Neural cell (in vitro differentiated cells): Measurements from ENCODE around the gene DIAPH2. TPM values are rescaled to one million over a fixed set of nuclear protein-coding genes. Genes with fewer than 3 reads are reported as not detected.

Source experiments
- H2AFZ ChIP-seq: fragments of 200-600, 300-800 bp; sonication (generic), shearing (Covaris generic); 2 replicates; pipeline ENCODE4 v1.6.0; 2014; ENCODE audit warnings: low read depth, mild to moderate bottlenecking, antibody characterized with exemption, low read length, moderate library complexity
- H3F3A ChIP-seq: fragments of 200-600 bp; shearing (Covaris generic); 2 replicates; pipeline ENCODE4 v1.6.1; 2016; ENCODE audit warnings: mild to moderate bottlenecking, moderate library complexity, mixed read lengths, antibody characterized with exemption, low read length; ENCODE audit not compliant: insufficient read depth, poor library complexity, severe bottlenecking
- H3K27ac ChIP-seq: fragments of 200-600, 300-800 bp; sonication (generic), shearing (Covaris generic); 2 replicates; pipeline ENCODE4 v1.5.1; 2014; ENCODE audit warnings: mild to moderate bottlenecking, low read length, moderate library complexity
- H3K27me3 ChIP-seq: fragments of 300-800, 200-600 bp; sonication (generic), shearing (Covaris generic); 2 replicates; pipeline ENCODE4 v1.6.0; 2014; ENCODE audit warnings: mild to moderate bottlenecking, low read depth, low read length, moderate library complexity; ENCODE audit not compliant: insufficient read depth
- H3K36me3 ChIP-seq: fragments of 300-800, 200-600 bp; sonication (generic), shearing (Covaris generic); 2 replicates; pipeline ENCODE4 v1.5.1; 2014; ENCODE audit warnings: mild to moderate bottlenecking, antibody characterized with exemption, low read length, moderate library complexity; ENCODE audit not compliant: insufficient read depth
- H3K4me2 ChIP-seq: fragments of 300-800, 200-600 bp; sonication (generic), shearing (Covaris generic); 2 replicates; pipeline ENCODE4 v1.6.0; 2014; ENCODE audit warnings: mild to moderate bottlenecking, low read length
- H3K4me3 ChIP-seq: fragments of 300-800, 200-600 bp; sonication (generic), shearing (Covaris generic); 2 replicates; pipeline ENCODE4 v1.5.1; 2014; ENCODE audit warnings: mild to moderate bottlenecking, low read length, moderate library complexity
- H3K79me2 ChIP-seq: fragments of 200-600 bp; shearing (Covaris generic); replicated peaks from 2 replicates; pipeline ENCODE4 v1.6.0; 2014; ENCODE audit warnings: mild to moderate bottlenecking, low read length, moderate library complexity; ENCODE audit not compliant: insufficient read depth
- H3K9ac ChIP-seq: fragments of 300-800, 200-600 bp; sonication (generic), shearing (Covaris generic); 2 replicates; pipeline ENCODE4 v1.6.1; 2016; ENCODE audit warnings: mild to moderate bottlenecking, low read length, mixed read lengths
- H3K9me2 ChIP-seq: fragments of 200-600 bp; shearing (Covaris generic); 2 replicates; pipeline ENCODE4 v1.6.1; 2016; ENCODE audit warnings: mild to moderate bottlenecking, low read length, mixed read lengths; ENCODE audit not compliant: insufficient read depth
- H3K9me3 ChIP-seq: fragments of 200-600, 300-800 bp; sonication (generic), shearing (Covaris generic); 2 replicates; pipeline ENCODE4 v1.6.1; 2016; ENCODE audit warnings: mild to moderate bottlenecking, mixed run types, low read length, moderate library complexity, mixed read lengths
- H4K20me1 ChIP-seq: fragments of 200-600 bp; shearing (Covaris generic); 2 replicates; pipeline ENCODE4 v1.6.1; 2016; ENCODE audit warnings: mild to moderate bottlenecking, mixed run types; ENCODE audit not compliant: insufficient read depth
- CTCF ChIP-seq: fragments of 450-650 bp; IDR thresholded peaks from 2 replicates; pipeline ENCODE4 v1.5.1; 2014; ENCODE audit warnings: antibody characterized with exemption, mild to moderate bottlenecking, moderate library complexity; ENCODE audit not compliant: poor library complexity, severe bottlenecking
- EP300 ChIP-seq: fragments of 450-650 bp; conservative IDR thresholded peaks from 2 replicates; pipeline ENCODE4 v1.6.1; 2014; ENCODE audit warnings: antibody characterized with exemption, mild to moderate bottlenecking, moderate library complexity; ENCODE audit not compliant: poor library complexity, severe bottlenecking
- EZH2 ChIP-seq: fragments of 200-600, 300-800 bp; shearing (Covaris generic), sonication (generic); IDR thresholded peaks from 2 replicates; pipeline ENCODE4 v1.6.1; 2014; ENCODE audit warnings: antibody characterized with exemption, low read length, borderline replicate concordance, mild to moderate bottlenecking; ENCODE audit not compliant: insufficient read depth, poor library complexity, severe bottlenecking
- MXI1 ChIP-seq: fragments of 450-650 bp; conservative IDR thresholded peaks from 2 replicates; pipeline ENCODE4 v1.6.1; 2014; ENCODE audit warnings: antibody characterized with exemption, mild to moderate bottlenecking; ENCODE audit not compliant: poor library complexity, severe bottlenecking
- POLR2AphosphoS5 ChIP-seq: IDR thresholded peaks from 2 replicates; pipeline ENCODE4 v1.6.1; 2012
- RAD21 ChIP-seq: fragments of 450-650 bp; conservative IDR thresholded peaks from 2 replicates; pipeline ENCODE4 v1.6.1; 2014; ENCODE audit warnings: antibody characterized with exemption, mild to moderate bottlenecking, moderate library complexity
- SMC3 ChIP-seq: fragments of 450-650 bp; conservative IDR thresholded peaks from 2 replicates; pipeline ENCODE4 v1.6.1; 2014; ENCODE audit warnings: antibody characterized with exemption, mild to moderate bottlenecking, moderate library complexity; ENCODE audit not compliant: poor library complexity
- TAF1 ChIP-seq: IDR thresholded peaks from 2 replicates; pipeline ENCODE4 v1.6.1; 2012; ENCODE audit warnings: low read depth
- polyA plus RNA-seq: library from polyadenylated mRNA; depleted of rRNA; stranded (reverse); fragments of >200 nt; gene quantifications from 2 replicates; pipeline ENCODE4 v1.2.3, GENCODE V29; 2014
- TF ChIP-seq, protein P1 (sequence below): IDR thresholded peaks from 2 replicates; pipeline ENCODE4 v1.6.1; 2012; ENCODE audit warnings: borderline replicate concordance

The DIAPH2 gene
- polyA plus RNA-seq, 1 donor from 2014 or later, result 0.07 TPM

DNA sequence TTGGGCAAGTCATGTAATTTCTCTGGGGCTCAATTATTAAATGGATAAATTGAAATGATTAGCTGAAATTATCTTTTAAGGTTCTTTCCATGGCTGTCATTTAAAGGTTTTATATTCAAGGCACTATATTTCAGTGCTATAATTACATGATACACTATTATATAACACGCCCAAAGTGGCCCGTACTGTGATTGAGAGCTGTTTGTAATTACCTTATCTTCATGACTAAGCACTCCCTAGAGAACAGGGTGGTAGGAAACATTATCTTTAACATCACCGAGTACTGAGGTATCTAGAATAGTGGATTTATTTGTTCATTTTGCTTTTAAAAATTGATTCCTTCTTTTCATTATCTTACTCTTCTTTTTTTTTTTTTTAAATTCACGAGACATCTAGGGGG lies 79.0 kb downstream of the DIAPH2 start:
- Histone ChIP-seq H3K27ac (no peak overlapping the region), H3K27me3 (no peaks in the 10 kb centered on the region), H3K79me2 (no peaks in the 10 kb centered on the region), H3K9me3 (no peaks in the 10 kb centered on the region), H3K36me3 (no peaks in the 10 kb centered on the region), H3K9me2 (no peaks in the 10 kb centered on the region), H2AFZ (no peak overlapping the region), H4K20me1 (no peaks in the 10 kb centered on the region), H3F3A (no peaks in the 10 kb centered on the region), H3K4me3 (no peak overlapping the region), H3K9ac (no peak overlapping the region), H3K4me2 (no peak overlapping the region)
- TF ChIP-seq POLR2AphosphoS5 (no peak), SMC3 (no peak), CTCF (no peak), EZH2 (no peak), EP300 (no peak), RAD21 (no peak), MXI1 (no peak), TAF1 (no peak)
- TF ChIP-seq, protein P1, sequence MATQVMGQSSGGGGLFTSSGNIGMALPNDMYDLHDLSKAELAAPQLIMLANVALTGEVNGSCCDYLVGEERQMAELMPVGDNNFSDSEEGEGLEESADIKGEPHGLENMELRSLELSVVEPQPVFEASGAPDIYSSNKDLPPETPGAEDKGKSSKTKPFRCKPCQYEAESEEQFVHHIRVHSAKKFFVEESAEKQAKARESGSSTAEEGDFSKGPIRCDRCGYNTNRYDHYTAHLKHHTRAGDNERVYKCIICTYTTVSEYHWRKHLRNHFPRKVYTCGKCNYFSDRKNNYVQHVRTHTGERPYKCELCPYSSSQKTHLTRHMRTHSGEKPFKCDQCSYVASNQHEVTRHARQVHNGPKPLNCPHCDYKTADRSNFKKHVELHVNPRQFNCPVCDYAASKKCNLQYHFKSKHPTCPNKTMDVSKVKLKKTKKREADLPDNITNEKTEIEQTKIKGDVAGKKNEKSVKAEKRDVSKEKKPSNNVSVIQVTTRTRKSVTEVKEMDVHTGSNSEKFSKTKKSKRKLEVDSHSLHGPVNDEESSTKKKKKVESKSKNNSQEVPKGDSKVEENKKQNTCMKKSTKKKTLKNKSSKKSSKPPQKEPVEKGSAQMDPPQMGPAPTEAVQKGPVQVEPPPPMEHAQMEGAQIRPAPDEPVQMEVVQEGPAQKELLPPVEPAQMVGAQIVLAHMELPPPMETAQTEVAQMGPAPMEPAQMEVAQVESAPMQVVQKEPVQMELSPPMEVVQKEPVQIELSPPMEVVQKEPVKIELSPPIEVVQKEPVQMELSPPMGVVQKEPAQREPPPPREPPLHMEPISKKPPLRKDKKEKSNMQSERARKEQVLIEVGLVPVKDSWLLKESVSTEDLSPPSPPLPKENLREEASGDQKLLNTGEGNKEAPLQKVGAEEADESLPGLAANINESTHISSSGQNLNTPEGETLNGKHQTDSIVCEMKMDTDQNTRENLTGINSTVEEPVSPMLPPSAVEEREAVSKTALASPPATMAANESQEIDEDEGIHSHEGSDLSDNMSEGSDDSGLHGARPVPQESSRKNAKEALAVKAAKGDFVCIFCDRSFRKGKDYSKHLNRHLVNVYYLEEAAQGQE, result no peak

GRCh38 chrX:96764864-96765263 lies 80.2 kb downstream of the DIAPH2 start:
- TF ChIP-seq RAD21, result no peak
- TF ChIP-seq MXI1, result no peak
- no peak for TF ChIP-seq CTCF
- TF ChIP-seq, protein P1, result no peak
- TF ChIP-seq SMC3, result no peak
- no peak for TF ChIP-seq POLR2AphosphoS5
- no peak for TF ChIP-seq EP300
- no peak for TF ChIP-seq TAF1
- TF ChIP-seq EZH2, result no peak

More at GRCh38 chrX:96764864-96765263, 80.2 kb downstream of the DIAPH2 start:
- Histone ChIP-seq H3K36me3 (no peaks in the 10 kb centered on the region), H2AFZ (no peak overlapping the region), H3K27ac (no peak overlapping the region), H3K4me3 (no peak overlapping the region), H3K27me3 (no peaks in the 10 kb centered on the region), H3F3A (no peaks in the 10 kb centered on the region), H3K79me2 (no peaks in the 10 kb centered on the region), H3K4me2 (no peak overlapping the region), H3K9me2 (no peaks in the 10 kb centered on the region), H4K20me1 (no peaks in the 10 kb centered on the region), H3K9ac (no peak overlapping the region), H3K9me3 (no peaks in the 10 kb centered on the region)
